Mucosa of rectum (tissue), 2 donors: ENCODE data around the gene ASIC1.

Experiments used
- H3K27ac ChIP-seq, 2 donors: one replicate each; pipeline ENCODE4 v1.7.0; 2013; ENCODE audit warnings: inconsistent platforms in 2 of 2, low read depth in 2 of 2, low read length in 2 of 2
- H3K27me3 ChIP-seq, 2 donors: one replicate each; pipeline ENCODE4 v1.7.0; 2013; ENCODE audit warnings: low read length in 2 of 2; ENCODE audit not compliant: control insufficient read depth in 2 of 2, insufficient read depth in 2 of 2
- H3K36me3 ChIP-seq, 2 donors: one replicate each; pipeline ENCODE4 v1.7.0; 2013; ENCODE audit warnings: low read length in 2 of 2; ENCODE audit not compliant: control insufficient read depth in 2 of 2, insufficient read depth in 2 of 2
- H3K4me1 ChIP-seq, 2 donors: one replicate each; pipeline ENCODE4 v1.7.0; 2013; ENCODE audit warnings: low read length in 2 of 2, mild to moderate bottlenecking in 1 of 2; ENCODE audit not compliant: control insufficient read depth in 2 of 2, insufficient read depth in 2 of 2
- H3K4me3 ChIP-seq, 2 donors: one replicate each; pipeline ENCODE4 v1.7.0; 2013; ENCODE audit warnings: low read length in 2 of 2
- H3K9ac ChIP-seq, 2 donors: one replicate each; pipeline ENCODE4 v1.7.0; 2013; ENCODE audit warnings: low read length in 2 of 2, low read depth in 1 of 2, mild to moderate bottlenecking in 1 of 2
- H3K9me3 ChIP-seq, 2 donors: one replicate each; pipeline ENCODE4 v1.7.0; 2013; ENCODE audit warnings: low read length in 2 of 2; ENCODE audit not compliant: control insufficient read depth in 2 of 2
- donor health status: healthy.
- donor health status: Normal muscosa, but diverticular disease.

ASIC1 gene

DNA sequence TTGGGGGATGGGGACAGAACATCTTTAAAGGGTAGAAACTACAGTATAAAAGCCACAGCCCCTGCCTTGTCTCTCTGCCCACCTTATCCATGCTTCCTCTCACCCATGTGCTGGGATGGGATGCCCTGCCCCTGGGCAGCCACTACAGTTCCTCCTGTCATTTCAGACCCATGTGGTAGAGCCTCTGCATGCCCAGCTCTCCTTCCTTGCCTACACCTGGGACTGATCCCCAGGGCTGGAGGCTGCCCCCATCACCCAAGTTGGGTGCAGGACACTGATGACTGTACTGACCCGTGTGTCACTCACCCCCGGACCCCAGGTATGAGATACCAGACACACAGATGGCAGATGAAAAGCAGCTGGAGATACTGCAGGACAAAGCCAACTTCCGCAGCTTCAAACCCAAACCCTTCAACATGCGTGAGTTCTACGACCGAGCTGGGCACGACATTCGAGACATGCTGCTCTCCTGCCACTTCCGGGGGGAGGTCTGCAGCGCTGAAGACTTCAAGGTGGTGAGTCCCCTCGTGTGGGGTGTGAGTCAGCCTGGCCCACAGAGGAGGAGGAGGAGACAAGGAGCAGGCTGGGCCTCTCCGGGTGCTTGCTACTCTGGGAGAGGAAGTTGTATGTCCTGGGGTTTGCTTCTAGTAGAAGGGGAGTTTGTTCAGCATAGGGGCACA is 2.2 kb downstream of the ASIC1 start:
- Histone ChIP-seq H3K36me3 (no peaks in the 10 kb centered on the region), H3K9ac (no peak overlapping the region), H3K4me3 (no peak overlapping the region), H3K27ac (no peak overlapping the region), H3K9me3 (no peaks in the 10 kb centered on the region), H3K4me1 (peaks cover 6 to 12% of the 10 kb centered on the region in 2 donors), H3K27me3 (peaks cover 8 to 14% of the 10 kb centered on the region in 2 donors)

- Histone ChIP-seq H3K4me3 (no peak overlapping the region), H3K9ac (no peak overlapping the region), H3K9me3 (no peaks in the 10 kb centered on the region), H3K36me3 (no peaks in the 10 kb centered on the region), H3K27ac (no peak overlapping the region), H3K27me3 (peaks cover 8 to 14% of the 10 kb centered on the region in 2 donors), H3K4me1 (peaks cover 6 to 12% of the 10 kb centered on the region in 2 donors)
These were observed 2.7 kb downstream of the ASIC1 start for GRCh38 chr12:50060120-50060468.

GRCh38 chr12:50061171-50061570 is 3.8 kb downstream of the ASIC1 start:
- Histone ChIP-seq H3K4me3 (no peak overlapping the region), H3K9me3 (no peaks in the 10 kb centered on the region), H3K27me3 (peaks cover 8 to 11% of the 10 kb centered on the region in 2 donors), H3K27ac (no peak overlapping the region), H3K9ac (no peak overlapping the region), H3K4me1 (peaks cover 3 to 9% of the 10 kb centered on the region in 2 donors), H3K36me3 (no peaks in the 10 kb centered on the region)

GRCh38 chr12:50061946-50062686 is 4.7 kb downstream of the ASIC1 start:
- Histone ChIP-seq H3K27me3 (peaks cover 0 to 1% of the 10 kb centered on the region in 2 donors), H3K27ac (no peak overlapping the region), H3K4me1 (peaks cover under 1 to 1% of the 10 kb centered on the region in 2 donors), H3K9ac (no peak overlapping the region), H3K9me3 (no peaks in the 10 kb centered on the region), H3K4me3 (no peak overlapping the region), H3K36me3 (no peaks in the 10 kb centered on the region)

GRCh38 chr12:50062728-50063460 is 5.5 kb downstream of the ASIC1 start:
- Histone ChIP-seq H3K9me3 (no peaks in the 10 kb centered on the region), H3K27me3 (no peaks in the 10 kb centered on the region), H3K27ac (no peak overlapping the region), H3K9ac (no peak overlapping the region), H3K36me3 (no peaks in the 10 kb centered on the region), H3K4me1 (no peaks in the 10 kb centered on the region), H3K4me3 (no peak overlapping the region)

DNA sequence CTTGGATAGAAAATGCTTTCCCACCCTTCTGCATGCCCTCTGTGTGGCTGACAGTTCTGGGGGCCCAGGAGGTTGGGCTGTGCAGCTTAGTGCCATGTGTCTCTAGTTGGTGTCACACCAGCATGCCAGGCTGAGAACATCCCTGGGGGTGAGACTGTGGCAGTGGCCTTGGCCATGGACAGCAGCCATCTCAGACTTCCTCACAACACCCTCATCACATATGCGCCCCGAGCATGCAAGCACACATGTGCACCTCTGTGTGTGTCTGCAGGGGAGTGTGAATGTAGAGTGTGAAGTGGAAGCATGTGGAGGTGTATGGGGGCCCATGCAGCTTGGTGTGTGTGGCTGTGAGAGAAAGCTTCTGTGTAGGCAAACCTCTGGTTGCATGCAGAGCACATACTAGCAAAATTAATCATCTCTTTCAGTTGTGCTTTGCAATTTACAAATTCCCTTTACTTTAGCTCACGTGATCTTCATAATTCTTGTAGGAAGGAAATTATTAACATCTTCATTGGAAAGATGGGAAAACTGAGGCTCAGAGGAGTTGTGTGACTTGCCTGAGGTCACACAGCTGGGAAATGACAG is 8.4 kb downstream of the ASIC1 start:
- peaks cover 0 to 2% of the 10 kb centered on the region in 2 donors for H3K27me3 ChIP-seq
- peaks cover 6 to 8% of the 10 kb centered on the region in 2 donors for H3K4me1 ChIP-seq
- H3K4me3 ChIP-seq = no peak overlapping the region
- no peak overlapping the region for H3K9ac ChIP-seq
- H3K27ac ChIP-seq = no peak overlapping the region
- H3K36me3 ChIP-seq = no peaks in the 10 kb centered on the region
- no peaks in the 10 kb centered on the region for H3K9me3 ChIP-seq

GRCh38 chr12:50066402-50066801 is 9.0 kb downstream of the ASIC1 start:
- no peaks in the 10 kb centered on the region for H3K9me3 ChIP-seq
- no peaks in the 10 kb centered on the region for H3K36me3 ChIP-seq
- H3K9ac ChIP-seq = no peak overlapping the region
- no peak overlapping the region for H3K27ac ChIP-seq
- peaks cover 6 to 8% of the 10 kb centered on the region in 2 donors for H3K4me1 ChIP-seq
- no peak overlapping the region for H3K4me3 ChIP-seq
- peaks cover 0 to 2% of the 10 kb centered on the region in 2 donors for H3K27me3 ChIP-seq

DNA sequence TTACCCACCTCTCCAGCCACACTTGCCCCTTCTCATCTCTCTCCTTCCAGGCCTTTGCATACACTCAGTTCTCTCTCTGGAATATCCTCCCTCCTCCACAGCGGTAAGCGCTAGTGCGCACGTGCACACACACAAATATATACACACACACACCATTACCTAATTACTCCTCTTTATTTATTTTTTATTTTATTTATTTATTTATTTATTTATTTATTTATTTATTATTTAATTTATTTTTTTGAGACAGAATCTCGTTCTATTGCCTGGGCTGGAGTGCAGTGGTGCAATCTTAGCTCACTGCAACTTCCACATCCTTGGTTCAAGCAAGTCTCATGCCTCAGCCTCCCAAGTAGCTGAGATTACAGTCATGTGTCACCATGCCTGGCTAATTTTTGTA is 11.7 kb downstream of the ASIC1 start:
- H3K4me3 ChIP-seq = no peak overlapping the region
- peaks cover 0 to 2% of the 10 kb centered on the region in 2 donors for H3K27me3 ChIP-seq
- H3K9me3 ChIP-seq = no peaks in the 10 kb centered on the region
- H3K4me1 ChIP-seq = peaks cover 6 to 8% of the 10 kb centered on the region in 2 donors
- no peak overlapping the region for H3K27ac ChIP-seq
- no peaks in the 10 kb centered on the region for H3K36me3 ChIP-seq
- H3K9ac ChIP-seq = no peak overlapping the region

- no peaks in the 10 kb centered on the region for H3K36me3 ChIP-seq
- H3K27ac ChIP-seq = no peak overlapping the region
These were observed 12.1 kb downstream of the ASIC1 start for GRCh38 chr12:50069539-50069938.

More at GRCh38 chr12:50069539-50069938, 12.1 kb downstream of the ASIC1 start:
- Histone ChIP-seq H3K4me1 (peaks cover 6 to 8% of the 10 kb centered on the region in 2 donors), H3K9ac (no peak overlapping the region), H3K27me3 (peaks cover 0 to 2% of the 10 kb centered on the region in 2 donors), H3K9me3 (no peaks in the 10 kb centered on the region), H3K4me3 (no peak overlapping the region)
